Measurements from ENCODE around the gene SYNGAP1.

Gene SYNGAP1

DNA sequence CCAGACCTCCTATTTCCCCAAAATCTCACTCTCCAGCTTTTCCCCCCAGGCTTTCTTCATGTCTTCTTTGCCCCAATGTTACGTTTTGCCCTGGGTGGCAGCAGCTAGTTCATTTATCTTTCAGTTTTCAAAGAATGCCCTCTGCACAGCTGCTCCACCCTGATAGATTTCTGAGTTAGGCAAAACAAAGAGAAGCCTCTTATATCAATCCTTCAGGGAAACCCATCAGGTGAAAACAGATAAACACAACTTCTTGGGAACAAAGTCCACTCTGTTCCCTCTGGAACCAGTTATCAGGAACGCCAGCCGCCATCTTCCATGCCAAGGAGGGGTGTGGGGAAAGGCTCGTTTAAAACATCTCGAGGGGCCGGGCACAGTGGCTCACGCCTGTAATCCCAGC lies 68.5 kb downstream of the SYNGAP1 start:
- no peak for DNase-seq (ENCODE audit: low read depth, low spot score)
- Histone ChIP-seq H3K9ac (ENCODE audit: insufficient read length, low read depth) (no peak overlapping the region), H3K4me1 (ENCODE audit: insufficient read depth, insufficient read length) (peaks cover 2% of the 10 kb centered on the region), H3K27me3 (ENCODE audit: insufficient read depth, insufficient read length) (no peaks in the 10 kb centered on the region), H3K36me3 (ENCODE audit: insufficient read depth, insufficient read length, low read length) (no peaks in the 10 kb centered on the region), H3K9me3 (ENCODE audit: insufficient read depth, low read length) (no peaks in the 10 kb centered on the region; the same call in 1 of the 2 replicates), H3K4me3 (ENCODE audit: insufficient read length, low read depth) (no peak overlapping the region)
- TF ChIP-seq ZNF274 (IDR thresholded peaks at IDR 0.05; ENCODE audit: low read depth, low read length) (no peak), SUZ12 (IDR thresholded peaks at IDR 0.05; ENCODE audit: extremely low read depth, insufficient read depth, insufficient read length) (no peak), YY1 (IDR thresholded peaks at IDR 0.05; ENCODE audit: insufficient read depth, insufficient read length) (no peak)

DNA sequence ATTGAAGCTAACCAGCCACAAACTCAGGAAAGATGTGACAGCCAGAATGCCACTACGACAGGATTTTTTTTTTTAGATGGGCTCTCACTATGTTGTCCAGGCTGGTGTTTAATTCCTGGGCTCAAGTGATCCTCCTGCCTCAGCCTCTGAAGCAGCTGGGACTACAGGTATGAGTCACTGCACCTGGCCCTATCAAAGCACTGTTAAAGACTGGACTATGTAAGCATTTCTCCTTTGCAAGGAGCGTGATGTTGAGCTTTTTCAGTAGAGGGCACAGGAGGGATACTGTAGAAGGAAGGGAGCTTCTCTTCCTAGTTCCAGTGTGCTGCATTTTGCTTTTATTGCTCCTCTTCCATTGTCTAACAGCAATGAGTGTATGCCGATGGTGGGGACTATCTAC lies 70.3 kb downstream of the SYNGAP1 start:
- no peaks in the 10 kb centered on the region; the same call in 1 of the 2 replicates for H3K9me3 ChIP-seq (ENCODE audit: insufficient read depth, low read length)
- no peak for DNase-seq (ENCODE audit: low read depth, low spot score)
- no peak overlapping the region for H3K9ac ChIP-seq (ENCODE audit: insufficient read length, low read depth)
- no peaks in the 10 kb centered on the region for H3K27me3 ChIP-seq (ENCODE audit: insufficient read depth, insufficient read length)
- TF ChIP-seq SUZ12 (IDR thresholded peaks at IDR 0.05; ENCODE audit: extremely low read depth, insufficient read depth, insufficient read length) (no peak), YY1 (IDR thresholded peaks at IDR 0.05; ENCODE audit: insufficient read depth, insufficient read length) (no peak), ZNF274 (IDR thresholded peaks at IDR 0.05; ENCODE audit: low read depth, low read length) (no peak)
- H3K36me3 ChIP-seq (ENCODE audit: insufficient read depth, insufficient read length, low read length): no peaks in the 10 kb centered on the region
- H3K4me1 ChIP-seq (ENCODE audit: insufficient read depth, insufficient read length): peaks cover 2% of the 10 kb centered on the region
- no peak overlapping the region for H3K4me3 ChIP-seq (ENCODE audit: insufficient read length, low read depth)

GRCh38 chr6:33490621-33491020 lies 70.8 kb downstream of the SYNGAP1 start:
- TF ChIP-seq ZNF274 (IDR thresholded peaks at IDR 0.05; ENCODE audit: low read depth, low read length): no peak
- TF ChIP-seq YY1 (IDR thresholded peaks at IDR 0.05; ENCODE audit: insufficient read depth, insufficient read length): no peak
- no peak for TF ChIP-seq SUZ12 (IDR thresholded peaks at IDR 0.05; ENCODE audit: extremely low read depth, insufficient read depth, insufficient read length)
- no peaks in the 10 kb centered on the region; the same call in 1 of the 2 replicates for H3K9me3 ChIP-seq (ENCODE audit: insufficient read depth, low read length)
- H3K4me3 ChIP-seq (ENCODE audit: insufficient read length, low read depth): no peak overlapping the region
- no peaks in the 10 kb centered on the region for H3K27me3 ChIP-seq (ENCODE audit: insufficient read depth, insufficient read length)
- H3K36me3 ChIP-seq (ENCODE audit: insufficient read depth, insufficient read length, low read length): no peaks in the 10 kb centered on the region
- no peak overlapping the region for H3K9ac ChIP-seq (ENCODE audit: insufficient read length, low read depth)
- H3K4me1 ChIP-seq (ENCODE audit: insufficient read depth, insufficient read length): peaks cover 2% of the 10 kb centered on the region
- DNase-seq (ENCODE audit: low read depth, low spot score): no peak

GRCh38 chr6:33492093-33492492 lies 72.2 kb downstream of the SYNGAP1 start:
- DNase-seq (ENCODE audit: low read depth, low spot score): no peak
- no peak overlapping the region for H3K9ac ChIP-seq (ENCODE audit: insufficient read length, low read depth)
- no peak for TF ChIP-seq ZNF274 (IDR thresholded peaks at IDR 0.05; ENCODE audit: low read depth, low read length)
- no peak for TF ChIP-seq YY1 (IDR thresholded peaks at IDR 0.05; ENCODE audit: insufficient read depth, insufficient read length)
- no peak for TF ChIP-seq SUZ12 (IDR thresholded peaks at IDR 0.05; ENCODE audit: extremely low read depth, insufficient read depth, insufficient read length)
- H3K4me3 ChIP-seq (ENCODE audit: insufficient read length, low read depth): no peak overlapping the region
- H3K27me3 ChIP-seq (ENCODE audit: insufficient read depth, insufficient read length): no peaks in the 10 kb centered on the region
- no peaks in the 10 kb centered on the region for H3K36me3 ChIP-seq (ENCODE audit: insufficient read depth, insufficient read length, low read length)
- peaks cover 2% of the 10 kb centered on the region for H3K4me1 ChIP-seq (ENCODE audit: insufficient read depth, insufficient read length)
- no peaks in the 10 kb centered on the region for H3K9me3 ChIP-seq (ENCODE audit: insufficient read depth, low read length)

DNA sequence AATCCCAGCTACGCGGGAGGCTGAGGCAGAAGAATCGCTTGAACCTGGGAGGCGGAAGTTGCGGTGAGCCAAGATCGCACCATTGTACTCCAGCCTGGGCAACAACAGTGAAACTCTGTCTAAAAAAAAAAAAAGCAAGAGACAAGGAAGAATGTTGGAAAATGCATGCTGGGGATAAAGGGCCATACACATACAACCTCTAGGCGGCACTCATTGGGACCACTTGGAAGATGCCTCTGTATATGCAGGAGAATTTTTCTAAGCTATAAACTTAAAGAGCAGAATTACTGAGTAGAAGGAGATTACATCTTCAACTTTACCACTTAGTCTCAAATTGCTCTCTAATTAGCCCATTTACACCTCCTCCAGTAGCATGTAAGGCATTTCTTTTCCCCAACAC lies 77.3 kb downstream of the SYNGAP1 start:
- TF ChIP-seq YY1 (IDR thresholded peaks at IDR 0.05; ENCODE audit: insufficient read depth, insufficient read length) (no peak), SUZ12 (IDR thresholded peaks at IDR 0.05; ENCODE audit: extremely low read depth, insufficient read depth, insufficient read length) (no peak), ZNF274 (IDR thresholded peaks at IDR 0.05; ENCODE audit: low read depth, low read length) (no peak)
- Histone ChIP-seq H3K4me3 (ENCODE audit: insufficient read length, low read depth) (no peak overlapping the region), H3K36me3 (ENCODE audit: insufficient read depth, insufficient read length, low read length) (no peaks in the 10 kb centered on the region), H3K4me1 (ENCODE audit: insufficient read depth, insufficient read length) (no peaks in the 10 kb centered on the region), H3K9me3 (ENCODE audit: insufficient read depth, low read length) (peaks cover 21% of the 10 kb centered on the region), H3K9ac (ENCODE audit: insufficient read length, low read depth) (no peak overlapping the region), H3K27me3 (ENCODE audit: insufficient read depth, insufficient read length) (no peaks in the 10 kb centered on the region)
- no peak for DNase-seq (ENCODE audit: low read depth, low spot score)

- H3K4me1 ChIP-seq (ENCODE audit: insufficient read depth, insufficient read length): no peaks in the 10 kb centered on the region
- no peak overlapping the region for H3K4me3 ChIP-seq (ENCODE audit: insufficient read length, low read depth)
- TF ChIP-seq YY1 (IDR thresholded peaks at IDR 0.05; ENCODE audit: insufficient read depth, insufficient read length): no peak
- no peak for TF ChIP-seq ZNF274 (IDR thresholded peaks at IDR 0.05; ENCODE audit: low read depth, low read length)
- no peak for TF ChIP-seq SUZ12 (IDR thresholded peaks at IDR 0.05; ENCODE audit: extremely low read depth, insufficient read depth, insufficient read length)
- H3K36me3 ChIP-seq (ENCODE audit: insufficient read depth, insufficient read length, low read length): no peaks in the 10 kb centered on the region
- no peak overlapping the region for H3K9ac ChIP-seq (ENCODE audit: insufficient read length, low read depth)
- H3K9me3 ChIP-seq (ENCODE audit: insufficient read depth, low read length): peaks cover 32% of the 10 kb centered on the region
- no peaks in the 10 kb centered on the region for H3K27me3 ChIP-seq (ENCODE audit: insufficient read depth, insufficient read length)
- no peak for DNase-seq (ENCODE audit: low read depth, low spot score)
Measured at GRCh38 chr6:33502486-33502885, 82.6 kb downstream of the SYNGAP1 start.

GRCh38 chr6:33504486-33504885 lies 84.6 kb downstream of the SYNGAP1 start:
- Histone ChIP-seq H3K27me3 (ENCODE audit: insufficient read depth, insufficient read length) (no peaks in the 10 kb centered on the region), H3K36me3 (ENCODE audit: insufficient read depth, insufficient read length, low read length) (no peaks in the 10 kb centered on the region), H3K9me3 (ENCODE audit: insufficient read depth, low read length) (peaks cover 21% of the 10 kb centered on the region), H3K4me3 (ENCODE audit: insufficient read length, low read depth) (no peak overlapping the region), H3K4me1 (ENCODE audit: insufficient read depth, insufficient read length) (peaks cover 3% of the 10 kb centered on the region), H3K9ac (ENCODE audit: insufficient read length, low read depth) (no peak overlapping the region)
- no peak for DNase-seq (ENCODE audit: low read depth, low spot score)
- TF ChIP-seq YY1 (IDR thresholded peaks at IDR 0.05; ENCODE audit: insufficient read depth, insufficient read length): no peak

Measured in NT2/D1 (cell line).